GM19438 (cell line): ENCODE results near the gene TSPAN15.
"Not testable (repeated sequence)": the region's sequence is repeated elsewhere in the genome, so short reads cannot be mapped to it uniquely, and the experiment has no call there.

Experiments used
- ATAC-seq: cut with Tn5 transposase; IDR thresholded peaks from one replicate; pipeline ENCODE4 v1.9.1; 2021; ENCODE audit warnings: low read depth; ENCODE audit not compliant: unreplicated experiment

The TSPAN15 gene

DNA sequence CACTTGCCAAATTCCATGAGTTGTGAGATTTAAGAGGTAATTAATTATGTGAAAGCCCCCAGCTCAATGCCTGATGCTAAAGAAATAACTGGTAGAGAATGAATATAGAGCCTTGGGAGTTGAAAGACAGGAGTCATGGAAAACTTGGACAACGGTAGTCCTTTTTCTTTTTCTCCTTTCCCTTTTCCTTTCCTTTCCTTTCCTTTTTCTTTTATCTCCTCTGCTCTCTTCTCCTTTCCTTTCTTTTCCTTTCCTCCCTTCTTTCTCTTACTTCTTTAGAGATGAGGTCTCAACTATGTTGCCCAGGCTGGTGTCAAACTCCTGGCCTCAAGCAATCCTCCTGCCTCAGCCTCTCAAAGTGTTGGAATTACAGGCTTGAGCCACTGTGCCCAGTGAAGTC lies 7.9 kb upstream of the TSPAN15 start:
- ATAC-seq: no peak

DNA sequence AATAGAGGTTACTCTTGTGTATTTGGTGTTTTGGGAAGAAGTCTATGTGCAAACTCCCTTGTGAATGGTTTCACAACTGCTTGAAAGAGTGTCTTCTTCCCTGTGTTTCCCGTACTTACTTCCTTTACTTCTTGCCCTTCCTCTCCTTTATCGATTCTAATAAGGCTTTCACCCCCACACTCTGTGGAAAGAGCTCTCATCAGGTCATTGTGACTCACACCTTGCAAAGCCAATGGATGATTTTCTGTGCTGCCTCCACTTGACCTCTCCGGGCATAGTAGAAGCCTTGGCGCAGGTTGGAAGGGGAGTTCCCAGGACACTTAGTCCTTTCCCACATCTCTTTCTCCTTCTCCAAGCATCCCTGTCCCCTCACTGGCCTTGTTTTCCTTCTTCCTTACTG lies 6.2 kb upstream of the TSPAN15 start:
- no peak for ATAC-seq

DNA sequence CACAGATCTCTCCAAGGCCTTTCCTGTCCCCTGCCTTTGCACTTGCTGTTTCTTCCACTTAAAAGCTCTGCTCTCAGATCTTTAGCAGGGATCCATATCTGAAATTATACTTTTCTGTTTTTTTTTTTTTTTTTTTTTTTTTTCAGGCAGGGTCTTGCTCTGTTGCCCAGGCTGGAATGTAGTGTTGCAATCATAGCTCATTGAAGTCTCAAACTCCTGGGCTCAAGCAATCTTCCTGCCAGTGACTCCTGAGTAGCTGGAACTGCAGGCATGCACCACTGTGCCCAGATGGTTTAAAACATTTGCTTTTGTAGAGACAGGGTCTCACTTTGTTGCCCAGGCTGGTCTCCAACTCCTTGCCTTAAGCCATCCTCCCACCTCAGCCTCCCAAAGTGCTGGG lies 5.0 kb upstream of the TSPAN15 start:
- no peak for ATAC-seq

DNA sequence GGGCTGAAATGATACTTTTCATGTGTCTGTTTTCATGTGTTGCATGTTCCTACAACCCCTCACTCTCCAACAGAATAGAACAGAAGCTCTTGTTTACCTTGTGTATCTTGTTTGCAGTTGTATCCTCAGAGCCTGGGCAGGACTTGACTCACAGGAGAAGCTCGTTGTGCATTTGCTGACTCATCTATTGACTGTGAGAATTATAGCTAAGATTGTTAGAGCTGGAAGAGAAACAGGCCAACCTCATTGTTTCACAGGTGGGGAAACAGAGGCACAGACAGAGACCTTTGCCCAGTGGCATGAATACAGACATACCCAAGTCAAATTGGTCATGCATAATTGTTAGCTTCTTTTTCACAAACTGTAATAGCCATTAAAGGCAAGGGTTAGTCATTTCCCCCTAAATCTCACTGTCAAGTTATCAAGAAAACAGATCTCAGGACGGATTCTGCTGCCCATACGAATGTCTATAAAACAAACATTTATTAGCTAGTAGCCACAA lies 4.6 kb upstream of the TSPAN15 start:
- ATAC-seq: no peak

DNA sequence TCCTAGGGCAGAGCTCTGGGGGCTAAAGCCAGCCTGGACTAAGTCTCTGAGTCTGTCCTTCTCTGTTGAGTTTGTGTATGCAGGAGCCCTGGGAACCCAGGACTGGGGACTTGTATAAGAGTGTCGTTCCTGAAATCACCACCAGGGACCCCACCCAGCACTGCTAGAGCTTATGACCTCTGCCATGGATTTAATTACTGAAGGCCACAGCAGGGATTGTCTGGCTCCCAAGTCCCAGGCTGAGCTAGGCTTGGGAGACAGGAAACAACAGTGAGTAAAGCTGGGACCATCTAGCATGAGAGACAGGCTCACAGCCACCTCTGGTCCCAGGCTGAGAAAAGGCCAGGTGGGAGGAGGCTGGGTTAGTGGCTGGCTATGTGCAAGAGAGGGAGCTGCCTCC lies 1.4 kb upstream of the TSPAN15 start:
- peak; percentile 61 for ATAC-seq

DNA sequence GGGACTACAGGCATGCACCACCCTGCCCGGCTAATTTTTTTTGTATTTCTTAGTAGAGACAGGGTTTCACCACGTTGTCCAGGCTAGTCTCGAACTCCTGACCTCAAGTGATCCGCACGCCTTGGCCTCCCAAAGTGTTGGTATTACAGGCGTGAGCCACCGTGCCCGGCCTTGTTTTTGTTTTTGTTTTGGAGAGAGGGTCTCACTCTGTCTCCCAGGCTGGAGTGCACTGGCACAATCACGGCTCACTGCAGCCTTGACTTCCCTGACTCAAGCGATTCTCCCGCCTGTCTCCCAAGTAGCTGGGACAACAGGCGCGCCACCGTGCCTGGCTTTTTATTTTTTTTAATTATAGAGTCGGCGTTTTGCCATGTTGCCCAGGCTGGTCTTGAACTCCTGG lies 870 bp upstream of the TSPAN15 start:
- not testable (repeated sequence) for ATAC-seq

DNA sequence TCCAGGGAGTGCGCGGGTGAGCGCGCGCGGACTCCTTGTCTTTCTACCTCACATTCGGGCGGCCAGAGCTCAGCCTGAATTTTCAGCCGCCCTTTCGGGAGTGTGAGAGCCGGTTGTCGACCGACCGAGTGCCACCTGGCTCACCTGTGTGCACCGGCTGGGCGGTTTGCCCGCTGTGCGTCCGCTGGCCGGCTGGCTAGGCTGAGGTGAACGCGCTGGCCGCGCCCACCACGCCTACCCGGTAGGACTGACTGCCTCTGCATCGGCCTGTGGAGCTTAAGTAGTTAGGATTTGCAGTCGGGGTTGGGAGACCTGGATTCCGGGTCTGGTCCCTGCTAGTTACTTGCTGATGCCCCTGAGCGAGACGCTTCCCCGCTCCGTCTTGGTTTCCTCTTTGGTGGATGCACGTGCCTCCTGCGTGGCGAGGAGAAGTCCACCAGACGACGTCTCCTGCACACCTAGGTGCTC lies 553 bp downstream of the TSPAN15 start:
- no peak for ATAC-seq

DNA sequence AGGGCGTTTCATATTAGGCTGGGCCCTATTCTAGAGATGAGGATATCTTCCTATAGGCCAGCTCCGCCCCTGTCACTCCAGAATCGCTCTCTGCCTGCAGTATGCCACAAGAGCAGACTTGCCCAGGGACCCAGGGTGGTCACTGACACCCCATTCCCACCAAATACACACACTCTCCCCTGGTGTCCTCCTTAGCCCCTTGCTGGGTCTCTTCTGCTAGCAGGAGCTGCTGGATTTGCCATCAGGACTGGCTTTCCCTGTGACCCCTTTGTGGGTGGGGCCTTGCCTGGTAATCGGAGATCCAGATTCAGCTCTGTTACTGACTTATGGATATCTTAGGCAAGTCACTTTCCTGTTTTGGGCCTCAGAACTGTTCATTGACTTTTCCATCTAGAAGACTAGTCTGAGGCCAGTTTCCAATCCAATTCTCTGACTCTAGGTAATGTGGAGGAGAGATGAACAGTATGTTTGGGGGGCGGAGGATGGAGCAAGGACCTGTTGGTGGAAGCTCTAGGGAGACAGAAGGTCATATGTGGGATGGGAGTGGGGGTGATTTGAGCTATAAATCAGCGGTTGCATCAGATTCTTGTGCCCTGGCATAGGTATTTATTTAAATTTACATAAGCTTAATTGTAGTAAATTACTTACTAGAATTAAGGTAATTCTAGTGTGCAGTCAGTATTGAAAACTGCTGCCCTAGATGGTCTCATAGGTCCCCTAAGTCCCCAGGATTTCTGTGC lies 1.6 kb downstream of the TSPAN15 start:
- no peak for ATAC-seq

DNA sequence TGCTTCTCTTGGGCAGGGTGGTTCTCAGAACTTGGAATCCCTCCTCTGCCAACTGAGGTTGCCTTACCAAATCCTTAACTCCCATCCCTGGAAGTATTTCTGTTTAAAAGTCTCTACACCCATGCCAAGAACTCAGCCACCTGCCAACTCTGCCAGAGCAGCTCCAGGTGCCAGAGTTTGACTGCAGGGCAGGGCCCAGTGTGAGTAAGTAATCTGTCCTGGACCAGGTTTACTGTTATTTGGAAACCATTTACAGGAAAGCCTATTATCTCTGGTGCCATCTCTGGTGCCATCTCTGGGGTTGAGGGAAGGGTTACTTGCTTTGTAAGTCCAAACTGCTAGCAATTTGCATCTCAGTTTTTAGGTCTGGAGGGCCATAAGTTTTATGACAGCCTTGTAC lies 2.5 kb downstream of the TSPAN15 start:
- ATAC-seq: no peak

DNA sequence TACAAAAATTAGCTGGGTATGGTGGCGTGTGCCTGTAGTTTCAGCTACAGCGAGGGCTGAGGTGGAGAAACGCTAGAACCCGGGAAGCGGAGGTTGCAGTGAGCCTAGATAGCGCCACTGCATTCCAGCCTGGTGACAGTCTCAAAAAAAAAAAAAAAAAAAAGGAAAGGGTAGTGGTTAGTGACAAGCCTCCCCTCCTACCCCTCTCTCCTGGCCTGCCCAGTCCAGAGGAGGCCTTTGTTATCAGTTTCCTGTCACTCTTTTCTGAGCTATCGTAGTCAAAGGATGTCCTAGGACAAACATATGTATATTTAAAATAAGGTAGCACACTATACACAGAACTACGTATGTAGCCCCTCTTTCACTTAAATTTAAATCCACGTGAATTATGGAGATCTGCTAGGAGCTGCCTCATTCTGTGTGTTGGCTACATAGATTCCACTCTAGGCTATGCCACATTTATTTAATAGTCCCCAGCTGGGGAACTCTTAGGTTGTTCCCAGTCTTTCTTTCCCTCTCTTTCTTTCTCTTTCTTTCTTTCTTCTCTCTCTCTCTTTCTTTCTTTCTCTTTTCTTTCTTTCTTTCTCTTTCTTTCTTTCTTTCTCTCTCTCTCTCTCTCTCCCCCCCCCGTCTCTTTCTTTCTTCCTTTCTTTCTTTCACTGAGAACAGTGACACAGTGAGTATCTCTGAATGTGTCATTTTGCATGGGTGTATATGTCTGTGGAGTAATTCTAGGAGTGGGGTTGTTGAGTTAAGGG lies 3.9 kb downstream of the TSPAN15 start:
- ATAC-seq: no peak

DNA sequence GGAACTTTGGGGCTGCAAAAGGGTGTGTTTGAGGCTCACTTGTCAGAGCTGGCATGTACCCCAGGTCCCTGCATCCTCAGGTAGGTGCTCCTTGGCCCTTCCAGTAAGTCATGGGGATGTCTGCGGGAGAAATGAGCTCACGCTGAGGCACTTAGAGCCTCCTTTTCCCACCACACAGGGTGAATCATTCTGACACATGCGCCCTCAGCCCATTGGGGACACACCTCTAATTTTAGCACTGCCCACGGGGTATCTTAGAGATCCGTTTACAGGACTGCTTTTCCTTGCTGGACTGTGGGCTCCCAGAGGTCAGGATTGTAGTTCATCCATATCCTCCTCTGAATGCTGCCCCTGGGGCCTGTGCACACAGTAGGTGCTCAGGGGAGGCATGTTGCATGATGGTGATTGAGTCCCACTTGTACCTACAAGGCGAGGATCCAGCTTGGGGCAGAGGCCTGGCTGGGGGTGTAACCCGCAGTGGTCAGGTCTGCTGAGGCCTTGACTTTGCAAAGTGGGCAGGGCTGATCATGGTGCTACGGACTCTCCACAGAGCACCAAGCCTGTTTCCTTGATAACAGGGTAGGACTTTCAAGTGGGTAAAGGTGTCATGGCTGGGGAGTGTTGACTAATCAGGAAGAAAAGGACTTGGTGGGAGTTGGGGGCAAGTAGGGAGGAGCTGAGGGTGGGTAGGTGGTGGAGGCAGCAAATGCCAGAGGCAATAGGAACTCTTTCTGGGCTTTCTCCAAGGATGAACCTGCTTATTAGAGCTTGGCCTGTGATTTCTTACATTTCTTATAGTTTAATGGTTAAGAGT lies 5.8 kb downstream of the TSPAN15 start:
- no peak for ATAC-seq

DNA sequence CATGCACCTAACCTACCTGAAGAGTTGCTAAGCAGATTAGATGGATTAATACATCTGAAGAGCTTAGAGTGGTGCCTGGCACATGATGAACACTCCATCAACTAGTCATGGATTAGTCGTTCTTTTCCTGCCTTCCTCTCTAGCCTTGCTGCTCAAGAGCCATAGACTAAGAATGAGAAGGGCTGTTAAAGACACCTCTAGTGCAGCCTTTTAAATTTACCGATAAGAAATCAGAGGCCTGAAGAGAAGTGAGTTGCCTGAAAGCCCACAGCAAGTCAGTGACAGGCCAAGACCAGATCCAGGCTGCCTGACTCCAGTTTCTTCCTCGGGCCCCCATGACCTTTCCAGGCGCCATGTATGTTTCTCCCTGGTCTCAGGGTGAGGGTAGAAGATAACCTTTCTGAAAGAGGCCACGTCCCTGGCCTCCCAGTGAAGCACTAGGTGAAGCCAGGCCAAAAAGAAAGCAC lies 6.5 kb downstream of the TSPAN15 start:
- ATAC-seq: no peak

DNA sequence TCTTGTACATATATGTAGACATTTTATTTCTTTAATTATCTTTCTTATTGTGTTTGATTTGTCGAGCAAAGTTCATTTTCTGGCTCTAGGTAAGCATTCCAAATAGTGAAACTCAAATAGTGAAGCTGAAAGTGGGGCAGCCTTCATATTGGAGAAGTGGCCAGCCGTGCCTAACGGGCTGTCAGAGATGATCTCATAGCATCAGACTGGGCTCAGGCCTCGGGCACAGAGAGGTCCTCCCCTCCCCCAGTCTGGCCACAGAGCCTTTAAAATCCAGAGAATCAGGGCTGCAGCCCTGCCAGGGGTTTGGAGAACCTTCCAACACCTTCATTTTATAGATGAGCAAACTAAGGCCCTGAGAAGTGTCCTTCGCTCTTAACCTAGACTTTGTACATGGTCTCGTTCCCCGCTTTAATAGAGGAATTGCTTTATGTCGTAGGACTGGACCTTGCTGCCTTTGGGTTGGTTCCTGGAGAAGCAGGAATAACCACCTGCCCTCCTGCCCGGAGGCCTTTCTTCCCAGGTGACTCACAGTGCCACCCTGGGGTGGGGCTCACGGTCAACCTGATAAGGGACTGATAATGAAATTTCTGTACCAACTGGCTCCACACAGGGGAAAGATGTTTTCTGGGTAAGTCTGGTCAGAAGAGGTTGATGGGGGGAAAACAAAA lies 7.3 kb downstream of the TSPAN15 start:
- ATAC-seq: no peak

DNA sequence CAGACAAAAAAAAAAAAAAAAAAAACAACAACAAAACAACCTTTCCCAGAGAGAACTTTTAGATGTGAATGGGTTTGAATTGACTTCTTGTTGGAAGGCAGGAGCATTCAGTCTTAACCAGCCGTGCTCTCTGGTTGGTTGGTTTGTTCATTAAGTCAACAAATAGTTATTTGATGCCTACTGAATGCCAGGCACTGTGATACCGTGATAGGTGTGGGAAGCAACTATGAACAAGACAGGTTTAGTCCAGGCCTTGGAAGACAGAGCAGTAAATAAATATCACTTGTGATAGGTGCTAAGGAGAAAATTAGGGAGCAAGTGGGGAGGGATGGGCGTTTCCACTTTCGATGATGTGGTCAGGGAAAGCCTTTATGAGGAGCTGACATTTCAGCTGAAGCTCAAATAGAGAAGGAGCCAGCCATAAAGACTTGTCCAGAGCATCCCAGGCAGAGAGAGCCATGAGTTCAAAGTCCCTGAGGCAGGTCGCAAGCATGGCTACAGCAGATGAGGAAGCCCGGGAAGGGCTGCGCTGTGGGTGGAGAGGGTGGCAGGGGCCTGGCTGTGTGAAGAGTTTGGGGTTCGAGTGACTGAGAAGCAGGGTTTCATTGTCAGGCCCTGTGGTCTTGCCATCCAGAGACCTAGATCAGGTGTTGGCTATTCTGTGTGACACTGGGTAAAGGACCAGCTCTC lies 8.0 kb downstream of the TSPAN15 start:
- no peak for ATAC-seq

DNA sequence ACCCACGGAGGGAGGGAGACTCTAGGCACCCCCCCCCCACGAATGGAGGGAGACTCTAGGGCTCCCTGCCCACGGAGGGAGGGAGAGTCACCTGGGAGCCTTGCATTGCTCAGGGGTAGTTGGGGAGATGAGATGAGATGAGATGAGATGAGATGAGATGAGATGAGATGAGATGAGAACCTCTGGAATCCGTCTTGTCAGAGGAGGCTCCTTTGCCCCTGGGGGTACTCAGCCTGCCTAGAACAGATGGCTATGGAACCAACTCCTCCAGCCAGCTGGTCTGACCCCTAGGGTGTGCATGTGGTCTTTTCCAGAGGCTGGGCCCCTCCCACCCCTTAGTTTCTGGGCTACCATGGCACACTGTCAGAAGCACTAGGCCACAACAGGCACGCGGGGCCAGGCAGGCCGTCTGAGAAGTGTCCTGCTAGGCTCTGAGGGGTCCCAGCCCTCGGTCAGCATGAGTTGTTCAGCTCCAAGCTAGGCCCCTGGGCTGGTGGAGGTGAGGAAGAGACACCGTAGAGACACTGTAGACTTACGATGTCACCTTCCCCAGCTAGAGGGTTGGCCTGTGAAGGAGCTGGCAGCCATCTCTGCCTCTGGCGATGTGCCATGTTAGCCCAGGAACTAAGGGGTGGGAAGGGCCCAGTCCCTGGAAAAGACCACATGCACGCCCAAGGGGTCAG lies 8.8 kb downstream of the TSPAN15 start:
- ATAC-seq: no peak

DNA sequence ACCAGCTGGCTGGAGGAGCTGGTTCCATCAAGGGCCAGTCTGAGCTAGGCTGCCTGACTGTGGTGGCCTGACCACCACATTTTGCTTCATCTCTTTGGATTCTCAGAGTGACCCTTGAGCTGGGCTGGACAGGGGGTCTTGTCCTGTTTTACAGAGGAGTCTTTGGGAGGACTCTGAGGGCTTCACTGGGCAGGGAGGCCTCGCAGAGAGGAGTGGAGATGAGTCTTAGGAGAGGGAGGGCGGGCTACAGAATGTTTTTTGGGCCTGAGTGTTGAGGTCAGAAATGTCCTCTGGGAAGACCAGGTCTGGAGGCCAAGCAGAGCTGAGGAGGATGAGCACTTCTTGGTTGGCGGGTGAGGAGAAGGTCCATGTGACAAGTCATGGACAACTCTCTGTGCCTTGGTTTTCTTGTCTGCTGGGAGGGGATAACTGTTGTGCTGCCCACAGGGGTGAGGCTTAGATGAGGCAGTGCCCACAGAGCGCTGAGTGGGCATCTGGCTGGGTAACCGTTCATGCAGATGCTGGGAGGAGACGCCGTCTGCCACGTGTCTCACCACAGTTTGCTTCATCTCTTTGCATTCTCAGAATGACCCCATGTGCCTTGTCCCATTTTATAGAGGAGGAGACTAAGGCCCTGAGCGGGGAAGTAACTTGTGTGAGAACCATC lies 9.4 kb downstream of the TSPAN15 start:
- no peak for ATAC-seq

DNA sequence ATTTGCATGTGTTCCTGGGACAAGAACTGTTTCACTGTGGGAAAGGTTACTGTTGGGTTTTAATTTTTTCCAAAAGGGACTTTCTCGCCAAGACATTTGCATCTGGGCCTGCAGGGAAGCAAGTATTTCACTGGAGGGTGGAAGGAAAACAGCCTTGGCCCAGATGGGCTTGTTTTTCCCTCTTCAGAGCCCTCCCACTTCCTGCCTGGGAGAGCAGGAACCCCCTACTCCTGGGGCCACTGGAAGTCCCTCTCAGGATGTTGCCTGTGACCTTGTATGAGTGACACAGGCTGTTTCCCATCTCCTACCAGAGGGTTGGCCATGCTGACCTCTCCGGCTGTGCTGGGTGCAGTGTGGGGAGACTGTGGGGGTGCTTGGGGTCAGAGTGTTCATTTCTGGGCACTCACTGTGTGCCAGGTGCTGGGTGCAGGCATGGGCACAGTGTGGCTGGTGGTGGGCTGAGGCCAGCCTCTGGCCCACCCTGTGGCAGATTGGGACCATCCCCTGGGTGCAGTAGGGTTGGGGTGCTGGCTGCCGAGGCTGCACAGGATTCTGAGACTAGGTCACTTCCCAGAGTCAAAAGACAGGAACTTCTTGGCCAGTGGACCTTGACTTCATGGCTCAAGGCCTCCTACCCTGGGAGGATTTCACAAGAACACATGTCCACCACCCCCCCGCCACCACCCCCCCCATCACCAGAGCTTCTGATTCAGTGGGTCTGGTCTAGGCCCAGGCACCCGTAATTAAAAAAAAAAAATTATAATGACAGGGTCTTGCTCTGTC lies 10.2 kb downstream of the TSPAN15 start:
- no peak for ATAC-seq

DNA sequence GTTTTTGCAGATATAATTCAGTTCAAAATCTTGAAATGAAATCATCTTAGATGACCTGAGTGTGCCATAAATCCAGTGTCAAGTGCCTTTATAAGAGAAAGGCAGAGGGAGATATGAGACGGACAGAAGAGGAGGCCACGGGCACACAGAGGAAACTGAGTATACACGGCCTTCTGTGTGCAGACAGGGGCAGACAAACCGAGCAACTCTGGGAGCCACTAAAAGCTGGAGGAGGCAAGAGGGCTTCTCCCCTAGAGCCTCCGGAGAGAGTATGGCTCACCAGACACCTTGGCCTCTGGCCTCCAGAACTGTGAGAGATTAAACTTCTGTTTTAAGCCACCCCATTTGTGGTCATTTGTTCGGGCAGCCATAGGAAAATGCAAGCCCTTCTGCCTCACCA lies 12.6 kb downstream of the TSPAN15 start:
- ATAC-seq: no peak
